Thyroid gland (tissue), 4 donors: ENCODE results near the gene ERI2.

Experiments used
- CTCF ChIP-seq, 6 experiments: fragments of 200-600 bp in 3 of 6; fragments of 450-650 bp in 3 of 6; sonication (generic) in 3 of 6; IDR thresholded peaks; one replicate each; pipeline ENCODE4 v1.5.1; 2016 to 2019; ENCODE audit warnings: antibody characterized with exemption in 6 of 6, mild to moderate bottlenecking in 2 of 6, inconsistent platforms in 1 of 6, moderate library complexity in 1 of 6
- POLR2A ChIP-seq, 2 donors: fragments of 450-650 bp; IDR thresholded peaks; one replicate each; pipeline ENCODE4 v1.6.1; 2017; ENCODE audit warnings: antibody characterized with exemption in 2 of 2, mild to moderate bottlenecking in 2 of 2, moderate library complexity in 1 of 2

GRCh38 chr16:20768818-20769217 lies 37.5 kb downstream of the ERI2 start:
- TF ChIP-seq POLR2A (IDR thresholded peaks at IDR 0.05) = no peak
- TF ChIP-seq CTCF (IDR thresholded peaks at IDR 0.05) = no peak
